GM12878 (cell line): Measurements from ENCODE around the gene NRIP3. TPM values are rescaled to one million over a fixed set of nuclear protein-coding genes. Genes with fewer than 3 reads are reported as not detected.

Experiments used
- ATAC-seq: fragments of 200-7000 bp; cut with Tn5 transposase; 3 replicates; pipeline ENCODE4 v1.9.1; 2020; ENCODE audit warnings: mild to moderate bottlenecking, moderate library complexity
- BruUV-seq: library from RNA; stranded (reverse); fragments of 400-500 nt; replicated peaks from 2 replicates; lab custom pipeline; 2021; lab: Mats Ljungman, UMichigan
- CTCF ChIA-PET: fragments of 300-600 bp; sonication (Branson Sonifier 250); formaldehyde crosslinking; extraction: SDS; loops from one replicate; lab custom pipeline; 2021; ENCODE audit warnings: inconsistent platforms; lab: Yijun Ruan, JAX
- POLR2A ChIA-PET: fragments of 350-600 bp; formaldehyde crosslinking; extraction: SDS; loops from one replicate; lab custom pipeline; 2021; ENCODE audit warnings: inconsistent platforms; lab: Charles Lee
- RAD21 ChIA-PET: fragments of 300-600 bp; sonication (Branson Sonifier 250); formaldehyde crosslinking; loops from one replicate; lab custom pipeline; 2023; ENCODE audit warnings: antibody characterized with exemption; ENCODE audit not compliant: unreplicated experiment; lab: Charles Lee
- SMC1A ChIA-PET: fragments of 300-600 bp; sonication (Branson Sonifier 250); formaldehyde crosslinking; loops from one replicate; lab custom pipeline; 2023; ENCODE audit not compliant: unreplicated experiment, uncharacterized antibody; lab: Charles Lee
- DNase-seq: peaks from one replicate; pipeline ENCODE4 v3.0.0-alpha.2; 2011; ENCODE audit warnings: low read depth, low spot score
- FAIRE-seq: peaks from 3 replicates; lab custom pipeline; 2011; peaks lifted over from hg19 to GRCh38; lab: Jason Lieb, UNC
- H2AFZ ChIP-seq: 2 replicates; pipeline ENCODE4 v1.6.0; 2011; ENCODE audit warnings: low read depth, low read length, control low read depth; ENCODE audit not compliant: control insufficient read depth
- H3K27ac ChIP-seq: 2 replicates; pipeline ENCODE4 v1.5.1; 2011; ENCODE audit warnings: control low read depth; ENCODE audit not compliant: control insufficient read depth, insufficient read depth
- H3K27me3 ChIP-seq, 2 experiments: replicated peaks in 1 of 2; 2 replicates each; pipeline versions ENCODE4 v1.6.0 to v1.6.1; 2011; ENCODE audit warnings: low read length in 1 of 2; ENCODE audit not compliant: control insufficient read depth in 2 of 2, insufficient read depth in 2 of 2
- H3K36me3 ChIP-seq, 2 experiments: 2 replicates each; pipeline ENCODE4 v1.5.1; 2011; ENCODE audit warnings: low read length in 1 of 2; ENCODE audit not compliant: control insufficient read depth in 2 of 2, insufficient read depth in 2 of 2
- H3K4me1 ChIP-seq: 2 replicates; pipeline ENCODE4 v1.6.1; 2011; ENCODE audit warnings: mild to moderate bottlenecking, low read length, moderate library complexity, mixed read lengths; ENCODE audit not compliant: control insufficient read depth, insufficient read depth
- H3K4me2 ChIP-seq: 2 replicates; pipeline ENCODE4 v1.6.0; 2011; ENCODE audit warnings: control low read depth; ENCODE audit not compliant: control insufficient read depth, insufficient read depth
- H3K4me3 ChIP-seq: fragments of 200-600 bp; sonication (generic); 2 replicates; pipeline ENCODE4 v1.5.1; 2016
- H3K79me2 ChIP-seq: 2 replicates; pipeline ENCODE4 v1.6.0; 2011; ENCODE audit warnings: low read length; ENCODE audit not compliant: control insufficient read depth, insufficient read depth
- H3K9ac ChIP-seq: 2 replicates; pipeline ENCODE4 v1.8.0; 2011; ENCODE audit warnings: low read length, control low read depth, mixed read lengths; ENCODE audit not compliant: control insufficient read depth, insufficient read depth
- H3K9me3 ChIP-seq: replicated peaks from 3 replicates; pipeline ENCODE4 v1.5.1; 2011; ENCODE audit warnings: mild to moderate bottlenecking, low read length; ENCODE audit not compliant: control insufficient read depth, insufficient read depth
- H4K20me1 ChIP-seq: 2 replicates; pipeline ENCODE4 v1.6.0; 2011; ENCODE audit not compliant: control insufficient read depth, insufficient read depth
- FOXK2 ChIP-seq: fragments of 450-650 bp; IDR thresholded peaks from 2 replicates; pipeline ENCODE4 v1.6.1; 2017; ENCODE audit warnings: mild to moderate bottlenecking, moderate library complexity
- HDAC6 ChIP-seq: fragments of 200-600 bp; sonication (generic); IDR thresholded peaks from one replicate; pipeline ENCODE4 v1.8.0; 2017; ENCODE audit warnings: antibody characterized with exemption; ENCODE audit not compliant: unreplicated experiment
- LARP7 ChIP-seq: fragments of 450-650 bp; IDR thresholded peaks from 2 replicates; pipeline ENCODE4 v1.6.1; 2017; ENCODE audit warnings: mild to moderate bottlenecking
- MTA2 ChIP-seq: fragments of 450-650 bp; IDR thresholded peaks from 2 replicates; pipeline ENCODE4 v1.6.1; 2016; ENCODE audit warnings: low read depth, mild to moderate bottlenecking, moderate library complexity
- MXI1 ChIP-seq: fragments of 150-350 bp; IDR thresholded peaks from 2 replicates; pipeline ENCODE4 v1.6.1; 2011; ENCODE audit warnings: low read depth, mild to moderate bottlenecking, inconsistent platforms, low read length, improper control_type of control experiment
- NBN ChIP-seq: fragments of 450-650 bp; IDR thresholded peaks from 2 replicates; pipeline ENCODE4 v1.6.1; 2016
- PML ChIP-seq: IDR thresholded peaks from 2 replicates; pipeline ENCODE4 v1.6.1; 2012; ENCODE audit warnings: low read length, inconsistent platforms
- POLR2AphosphoS2 ChIP-seq: IDR thresholded peaks from 2 replicates; pipeline ENCODE4 v1.6.1; 2011; ENCODE audit warnings: low read depth, mild to moderate bottlenecking, low read length, improper control_type of control experiment, moderate library complexity
- RELB ChIP-seq: fragments of 450-650 bp; IDR thresholded peaks from 2 replicates; pipeline ENCODE4 v1.6.1; 2017; ENCODE audit warnings: low read depth, mild to moderate bottlenecking, moderate library complexity
- SIX5 ChIP-seq: IDR thresholded peaks from 2 replicates; pipeline ENCODE4 v1.6.1; 2011; ENCODE audit warnings: mild to moderate bottlenecking, low read depth, low read length, moderate library complexity; ENCODE audit not compliant: severe bottlenecking
- TCF12 ChIP-seq: IDR thresholded peaks from 2 replicates; pipeline ENCODE4 v1.6.1; 2011; ENCODE audit warnings: low read depth, mild to moderate bottlenecking, low read length
- ZNF217 ChIP-seq: fragments of 450-650 bp; IDR thresholded peaks from 2 replicates; pipeline ENCODE4 v1.6.1; 2017; ENCODE audit warnings: antibody characterized with exemption, mild to moderate bottlenecking
- ZNF592 ChIP-seq: fragments of 450-650 bp; IDR thresholded peaks from 2 replicates; pipeline ENCODE4 v1.6.1; 2017; ENCODE audit warnings: mild to moderate bottlenecking, moderate library complexity
- WGBS: methylation state at CpG from one replicate; pipeline ENCODE4 v1.1.6; 2016; ENCODE audit warnings: low lambda C conversion rate; ENCODE audit not compliant: insufficient replicate concordance, insufficient coverage; ENCODE audit errors: missing lambda C conversion rate; 5-methylcytosine and 5-hydroxymethylcytosine counted together
- in situ Hi-C: fragments of 300-500 bp; cut with MboI; formaldehyde crosslinking; loops from 9 replicates; pipeline ENCODE4 v1.14.3; 2018; ENCODE audit warnings: mixed read lengths
- intact Hi-C: fragments of 100-400 bp; cut with micrococcal nuclease; formaldehyde crosslinking; loops from one replicate; pipeline ENCODE4 v1.14.2; 2022; ENCODE audit not compliant: unreplicated experiment
- polyA plus RNA-seq, 11 experiments: library from polyadenylated mRNA; depleted of rRNA in 4 of 11; unstranded in 6 of 11; stranded (reverse) in 5 of 11; fragments of >200 nt; fragmentation: Nextera tagmentation in 4 of 11; fragmentation: Illumina TruSeq in 1 of 11; extraction: Ambion mirVana in 4 of 11; extraction: Trizol in 1 of 11; gene quantifications; 1 replicate in 1 of 11; 2 replicates in 10 of 11; pipeline versions ENCODE4 v1.2.1 to v1.2.3, GENCODE V29; 2011 to 2016; ENCODE audit warnings: inconsistent platforms in 2 of 11, missing spikeins in 2 of 11, low read depth in 1 of 11
- total RNA-seq, 4 experiments: library from RNA; depleted of rRNA in 3 of 4; stranded (reverse); fragments of >200 nt in 3 of 4; fragmentation: Illumina TruSeq in 1 of 4; extraction: Trizol in 1 of 4; gene quantifications; 2 replicates each; pipeline versions ENCODE4 v1.2.1 to v1.2.3, GENCODE V29; 2013 to 2021
- TF ChIP-seq, protein P1 (sequence below): IDR thresholded peaks from 2 replicates; pipeline ENCODE4 v1.6.1; 2012; ENCODE audit warnings: low read depth, low read length, improper control_type of control experiment
- TF ChIP-seq, protein P2 (sequence below), 3 experiments: IDR thresholded peaks in 2 of 3; conservative IDR thresholded peaks in 1 of 3; 2 replicates each; pipeline ENCODE4 v1.5.1; 2011; ENCODE audit warnings: low read depth in 3 of 3, low read length in 3 of 3, mild to moderate bottlenecking in 3 of 3, control low read depth in 2 of 3, moderate library complexity in 2 of 3, inconsistent platforms in 1 of 3, mixed read lengths in 1 of 3; ENCODE audit not compliant: control insufficient read depth in 2 of 3, insufficient read depth in 1 of 3; ENCODE audit errors: extremely low read depth in 1 of 3

NRIP3 gene
- total and polyA plus RNA-seq, 10 of the 15 experiments (the other 5 are each of a cell fraction or from before 2014, with no cell fraction given) = under 0.01 to 0.25 (median 0.09) TPM; not detected in 7

DNA sequence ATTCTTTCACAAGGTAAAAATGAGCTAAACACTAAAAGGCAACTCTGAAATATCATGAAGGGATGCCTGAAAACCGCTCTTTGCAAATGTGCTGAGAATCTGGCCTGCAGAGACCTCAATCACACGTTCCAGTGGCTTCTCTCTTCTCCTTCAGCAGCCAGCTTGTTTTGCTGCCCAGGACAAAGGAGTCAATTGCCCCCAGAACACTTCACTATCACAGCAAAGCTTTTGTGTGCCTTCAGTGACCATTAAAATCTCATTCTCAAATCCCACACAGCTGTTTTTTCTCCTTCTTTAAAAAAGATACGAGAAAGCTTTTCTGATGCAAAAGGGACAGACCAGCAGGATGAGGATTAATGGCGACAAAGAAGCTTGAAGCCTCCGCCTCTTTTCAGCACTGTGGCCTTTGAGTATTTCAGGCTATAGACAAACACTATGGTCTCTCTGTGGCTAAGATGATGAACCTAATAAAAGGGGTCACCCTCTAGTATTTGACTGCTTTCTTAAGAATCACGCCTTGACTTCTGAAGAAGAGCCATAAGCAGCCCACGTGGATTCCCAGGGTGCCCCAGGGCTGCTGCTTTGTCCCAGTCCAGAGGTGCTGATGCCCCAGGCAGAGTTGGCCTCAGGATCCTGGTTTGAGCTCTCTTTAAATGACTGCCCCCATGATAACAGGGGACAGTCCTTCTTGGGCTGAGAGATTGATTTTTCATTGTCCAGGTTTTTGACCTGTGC, 33.4 kb upstream of the NRIP3 start:
- Histone ChIP-seq H4K20me1 (no peaks in the 10 kb centered on the region), H3K4me3 (no peak overlapping the region), H3K36me3 (no peaks in the 10 kb centered on the region), H2AFZ (no peak overlapping the region), H3K27ac (no peak overlapping the region), H3K4me1 (no peaks in the 10 kb centered on the region), H3K9ac (no peak overlapping the region), H3K4me2 (no peak overlapping the region), H3K9me3 (no peaks in the 10 kb centered on the region), H3K27me3 (no peaks in the 10 kb centered on the region; a peak in 1 of 4 replicates), H3K79me2 (no peaks in the 10 kb centered on the region)
- DNase-seq (no peak), FAIRE-seq (no peak), ATAC-seq (no peak)
- intact Hi-C loops (no loop called here), in situ Hi-C loops (no loop called here)
- SMC1A ChIA-PET = interaction anchor here (0.8 to 1.6 kb wide), 4 partner anchors 10 to 34 kb away, joined by 3 to 4 read pairs (median 3); no protein-coding TSS in a partner anchor
- CTCF ChIA-PET = interaction anchor here (0.9 to 5.4 kb wide), 4 partner anchors 21 to 134 kb away, joined by 3 to 36 read pairs (median 4); no protein-coding TSS in a partner anchor
- POLR2A ChIA-PET = interaction anchor here (1.5 kb wide), 1 partner anchor 8 kb away, joined by 3 read pairs; no protein-coding TSS in a partner anchor
- no TSS peak for BruUV-seq
- RAD21 ChIA-PET = interaction anchor here (1.0 kb wide), 1 partner anchor 21 kb away, joined by 3 read pairs; no protein-coding TSS in a partner anchor
- 54% methylated on average over 7 of the region's 7 CpGs for WGBS
- no peak for TF ChIP-seq RELB
- TF ChIP-seq POLR2AphosphoS2 = no peak
- no peak for TF ChIP-seq TCF12
- TF ChIP-seq SIX5 = no peak
- no peak for TF ChIP-seq MTA2
- no peak for TF ChIP-seq ZNF217
- TF ChIP-seq PML = no peak
- TF ChIP-seq HDAC6 = no peak
- TF ChIP-seq ZNF592 = no peak
- TF ChIP-seq, protein P1, sequence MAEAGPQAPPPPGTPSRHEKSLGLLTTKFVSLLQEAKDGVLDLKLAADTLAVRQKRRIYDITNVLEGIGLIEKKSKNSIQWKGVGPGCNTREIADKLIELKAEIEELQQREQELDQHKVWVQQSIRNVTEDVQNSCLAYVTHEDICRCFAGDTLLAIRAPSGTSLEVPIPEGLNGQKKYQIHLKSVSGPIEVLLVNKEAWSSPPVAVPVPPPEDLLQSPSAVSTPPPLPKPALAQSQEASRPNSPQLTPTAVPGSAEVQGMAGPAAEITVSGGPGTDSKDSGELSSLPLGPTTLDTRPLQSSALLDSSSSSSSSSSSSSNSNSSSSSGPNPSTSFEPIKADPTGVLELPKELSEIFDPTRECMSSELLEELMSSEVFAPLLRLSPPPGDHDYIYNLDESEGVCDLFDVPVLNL = no peak
- TF ChIP-seq LARP7 = no peak
- TF ChIP-seq MXI1 = no peak
- TF ChIP-seq, protein P2, sequence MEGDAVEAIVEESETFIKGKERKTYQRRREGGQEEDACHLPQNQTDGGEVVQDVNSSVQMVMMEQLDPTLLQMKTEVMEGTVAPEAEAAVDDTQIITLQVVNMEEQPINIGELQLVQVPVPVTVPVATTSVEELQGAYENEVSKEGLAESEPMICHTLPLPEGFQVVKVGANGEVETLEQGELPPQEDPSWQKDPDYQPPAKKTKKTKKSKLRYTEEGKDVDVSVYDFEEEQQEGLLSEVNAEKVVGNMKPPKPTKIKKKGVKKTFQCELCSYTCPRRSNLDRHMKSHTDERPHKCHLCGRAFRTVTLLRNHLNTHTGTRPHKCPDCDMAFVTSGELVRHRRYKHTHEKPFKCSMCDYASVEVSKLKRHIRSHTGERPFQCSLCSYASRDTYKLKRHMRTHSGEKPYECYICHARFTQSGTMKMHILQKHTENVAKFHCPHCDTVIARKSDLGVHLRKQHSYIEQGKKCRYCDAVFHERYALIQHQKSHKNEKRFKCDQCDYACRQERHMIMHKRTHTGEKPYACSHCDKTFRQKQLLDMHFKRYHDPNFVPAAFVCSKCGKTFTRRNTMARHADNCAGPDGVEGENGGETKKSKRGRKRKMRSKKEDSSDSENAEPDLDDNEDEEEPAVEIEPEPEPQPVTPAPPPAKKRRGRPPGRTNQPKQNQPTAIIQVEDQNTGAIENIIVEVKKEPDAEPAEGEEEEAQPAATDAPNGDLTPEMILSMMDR (IDR thresholded peaks at IDR 0.05 in 2 of 3, conservative IDR thresholded peaks at IDR 0.05 in 1 of 3; ENCODE audit: control insufficient read depth in 2 of 3, extremely low read depth in 1 of 3, insufficient read depth in 1 of 3, low read depth in 3 of 3, low read length in 3 of 3) = no peak
- no peak for TF ChIP-seq FOXK2
- TF ChIP-seq NBN = no peak
